Thyroid gland (tissue), 4 donors: ENCODE measurements around the gene DDX21. TPM values are rescaled to one million over a fixed set of nuclear protein-coding genes. Genes with fewer than 3 reads are reported as not detected.
"Not testable (repeated sequence)": the region's sequence is repeated elsewhere in the genome, so short reads cannot be mapped to it uniquely, and the experiment has no call there.

ENCODE experiments used
- DNase-seq, 2 donors: peaks; one replicate each; pipeline ENCODE4 v3.0.0-alpha.2; 2019
- H3K27ac ChIP-seq, 3 donors: fragments of 200-600 bp; sonication (generic); 1 replicate in 2 of 3; 2 replicates in 1 of 3; pipeline ENCODE4 v1.5.1; 2016 to 2019; ENCODE audit warnings: mild to moderate bottlenecking in 1 of 3, moderate library complexity in 1 of 3
- H3K27me3 ChIP-seq: fragments of 200-600 bp; sonication (generic); one replicate; pipeline ENCODE4 v1.5.1; 2019
- H3K36me3 ChIP-seq, 2 donors: fragments of 200-600 bp; sonication (generic); one replicate each; pipeline ENCODE4 v1.5.1; 2016 to 2019
- H3K4me1 ChIP-seq, 2 donors: fragments of 200-600 bp; sonication (generic); one replicate each; pipeline ENCODE4 v1.5.1; 2017 to 2019
- H3K4me3 ChIP-seq, 3 donors: fragments of 200-600 bp; sonication (generic); replicated peaks in 1 of 3; 1 replicate in 2 of 3; 2 replicates in 1 of 3; pipeline ENCODE4 v1.5.1; 2016; ENCODE audit warnings: mild to moderate bottlenecking in 1 of 3
- H3K9me3 ChIP-seq: fragments of 200-600 bp; sonication (generic); one replicate; pipeline ENCODE4 v1.5.1; 2017
- POLR2A ChIP-seq, 2 donors: fragments of 450-650 bp; IDR thresholded peaks; one replicate each; pipeline ENCODE4 v1.6.1; 2017; ENCODE audit warnings: antibody characterized with exemption in 2 of 2, mild to moderate bottlenecking in 2 of 2, moderate library complexity in 1 of 2
- WGBS, 2 donors: methylation state at CpG; one replicate each; pipeline ENCODE4 v1.1.5; 2017; 5-methylcytosine and 5-hydroxymethylcytosine counted together
- intact Hi-C: fragments of 100-400 bp; cut with DNase I; formaldehyde crosslinking; loops from one replicate; pipeline ENCODE4 v1.15.1; 2023
- total RNA-seq, 4 donors: library from RNA; depleted of rRNA; stranded (reverse); fragments of >200 nt; gene quantifications; one replicate each; pipeline ENCODE4 v1.2.3, GENCODE V29; 2016
- TF ChIP-seq, protein P1 (sequence below), 6 experiments: fragments of 200-600 bp in 3 of 6; fragments of 450-650 bp in 3 of 6; sonication (generic) in 3 of 6; IDR thresholded peaks; one replicate each; pipeline ENCODE4 v1.5.1; 2016 to 2019; ENCODE audit warnings: antibody characterized with exemption in 6 of 6, mild to moderate bottlenecking in 2 of 6, inconsistent platforms in 1 of 6, moderate library complexity in 1 of 6

The DDX21 gene
- 10 to 100 TPM; 30.9 to 56.1 (median 38.1) TPM for total RNA-seq

DNA sequence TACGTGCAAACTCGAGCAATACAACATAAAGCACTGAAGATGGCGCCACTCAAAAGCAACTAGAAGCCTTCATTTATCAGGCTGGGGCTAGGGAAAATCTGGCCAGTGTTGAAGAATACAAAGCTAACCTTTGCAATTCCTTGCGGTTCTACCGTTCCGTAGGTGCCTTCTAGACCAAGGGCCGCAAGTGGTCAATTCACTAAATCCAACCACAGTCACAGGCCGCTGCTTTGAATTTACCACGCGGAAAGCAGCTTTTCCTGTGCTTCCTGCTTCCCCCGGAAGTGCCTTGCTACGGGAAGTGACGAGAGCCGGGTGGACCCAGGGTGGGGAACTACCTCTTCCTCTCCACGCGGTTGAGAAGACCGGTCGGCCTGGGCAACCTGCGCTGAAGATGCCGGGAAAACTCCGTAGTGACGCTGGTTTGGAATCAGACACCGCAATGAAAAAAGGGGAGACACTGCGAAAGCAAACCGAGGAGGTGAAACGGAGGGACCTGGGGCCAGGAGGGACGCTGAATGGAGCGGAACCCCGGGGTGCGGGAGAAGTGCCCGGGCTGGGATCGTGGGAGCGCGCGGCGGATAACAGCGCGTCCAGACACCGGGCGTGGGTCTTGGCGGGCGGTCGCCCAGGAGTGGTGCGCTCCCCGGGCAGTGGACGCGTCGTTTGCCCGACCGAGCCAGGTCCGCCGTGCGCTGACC is at the start of gene DDX21:
Gene DDX21 (plus strand): TSS at position 339 of the 701 bp plus-strand sequence. CDS start 56 bp downstream, at position 395.
- Histone ChIP-seq H3K4me3 (peak within 1 kb of the TSS; percentile 38 to 79 (median 71)), H3K36me3 (peaks cover 3 to 6% of the 10 kb centered on the region in 2 donors), H3K9me3 (no peaks in the 10 kb centered on the region), H3K4me1 (peaks cover 0 to 20% of the 10 kb centered on the region in 2 donors), H3K27me3 (no peaks in the 10 kb centered on the region), H3K27ac (peak within 1 kb of the TSS; percentile 47 to 78 (median 69))
- TF ChIP-seq, protein P1, sequence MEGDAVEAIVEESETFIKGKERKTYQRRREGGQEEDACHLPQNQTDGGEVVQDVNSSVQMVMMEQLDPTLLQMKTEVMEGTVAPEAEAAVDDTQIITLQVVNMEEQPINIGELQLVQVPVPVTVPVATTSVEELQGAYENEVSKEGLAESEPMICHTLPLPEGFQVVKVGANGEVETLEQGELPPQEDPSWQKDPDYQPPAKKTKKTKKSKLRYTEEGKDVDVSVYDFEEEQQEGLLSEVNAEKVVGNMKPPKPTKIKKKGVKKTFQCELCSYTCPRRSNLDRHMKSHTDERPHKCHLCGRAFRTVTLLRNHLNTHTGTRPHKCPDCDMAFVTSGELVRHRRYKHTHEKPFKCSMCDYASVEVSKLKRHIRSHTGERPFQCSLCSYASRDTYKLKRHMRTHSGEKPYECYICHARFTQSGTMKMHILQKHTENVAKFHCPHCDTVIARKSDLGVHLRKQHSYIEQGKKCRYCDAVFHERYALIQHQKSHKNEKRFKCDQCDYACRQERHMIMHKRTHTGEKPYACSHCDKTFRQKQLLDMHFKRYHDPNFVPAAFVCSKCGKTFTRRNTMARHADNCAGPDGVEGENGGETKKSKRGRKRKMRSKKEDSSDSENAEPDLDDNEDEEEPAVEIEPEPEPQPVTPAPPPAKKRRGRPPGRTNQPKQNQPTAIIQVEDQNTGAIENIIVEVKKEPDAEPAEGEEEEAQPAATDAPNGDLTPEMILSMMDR (IDR thresholded peaks at IDR 0.05) = peak in 5 of 6 experiments; percentile 27 to 63 (median 56)
- peak in 1 of 2 donors; percentile 68 for TF ChIP-seq POLR2A (IDR thresholded peaks at IDR 0.05)
- WGBS, 2 donors = 1% methylated on average over 38 to 48 of the region's 53 CpGs
- intact Hi-C loops = no loop called here
- DNase-seq = peak; percentile 87 to 93

DNA sequence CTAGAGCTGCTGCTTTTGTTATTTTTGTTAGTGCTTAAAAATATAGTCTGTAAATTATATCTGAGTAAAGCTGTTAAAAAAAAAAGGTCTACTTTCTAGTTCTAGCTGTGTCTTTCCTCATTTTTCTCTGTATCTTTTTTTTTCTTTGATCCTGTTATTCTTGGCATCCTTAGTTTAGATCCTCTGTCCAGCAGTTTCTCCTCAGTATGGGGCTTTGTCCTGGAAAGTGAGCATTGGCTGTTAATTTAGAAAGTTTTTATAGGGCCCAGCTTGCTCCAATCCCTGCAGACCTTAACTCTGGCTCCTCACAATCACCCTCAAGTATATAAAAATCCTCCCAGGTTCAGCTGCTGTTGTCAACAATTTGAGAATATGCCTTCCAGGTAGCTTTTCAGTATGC is 31.4 kb upstream of the DDX21 start:
- no peak for DNase-seq
- H3K27ac ChIP-seq = no peak overlapping the region

DNA sequence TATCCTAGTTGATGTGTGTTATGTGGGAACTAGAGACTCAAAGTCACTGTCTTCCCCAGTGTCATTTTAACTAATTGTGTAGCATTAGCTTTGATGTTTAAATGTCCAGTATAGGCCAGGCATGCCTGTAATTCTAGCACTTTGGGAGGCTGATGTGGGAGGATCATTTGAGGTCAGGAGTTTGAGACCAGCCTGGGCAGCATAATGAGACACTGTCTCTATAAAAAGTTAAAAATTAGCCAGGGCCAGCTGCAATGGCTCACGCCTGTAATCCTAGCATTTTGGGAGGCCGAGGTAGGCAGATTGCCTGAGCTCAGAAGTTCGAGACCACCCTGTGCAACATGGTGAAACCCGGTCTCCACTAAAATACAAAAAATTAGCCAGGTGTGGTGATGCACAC is 30.5 kb upstream of the DDX21 start:
- TF ChIP-seq POLR2A (IDR thresholded peaks at IDR 0.05) = no peak
- TF ChIP-seq, protein P1 (IDR thresholded peaks at IDR 0.05) = no peak
- WGBS, 2 donors = 96 to 98% methylated on average over 4 of the region's 4 CpGs
- peaks cover 0 to 4% of the 10 kb centered on the region in 2 donors for H3K36me3 ChIP-seq

More for the DNA sequence above, 31.4 kb upstream of the DDX21 start:
- intact Hi-C loops = no loop called here
- peaks cover 0 to 3% of the 10 kb centered on the region in 2 donors for H3K4me1 ChIP-seq
- no peaks in the 10 kb centered on the region for H3K27me3 ChIP-seq
- no peak overlapping the region for H3K4me3 ChIP-seq
- no peaks in the 10 kb centered on the region for H3K9me3 ChIP-seq
- TF ChIP-seq, protein P1 (IDR thresholded peaks at IDR 0.05) = no peak
- TF ChIP-seq POLR2A (IDR thresholded peaks at IDR 0.05) = no peak
- peaks cover 0 to 3% of the 10 kb centered on the region in 2 donors for H3K36me3 ChIP-seq

DNA sequence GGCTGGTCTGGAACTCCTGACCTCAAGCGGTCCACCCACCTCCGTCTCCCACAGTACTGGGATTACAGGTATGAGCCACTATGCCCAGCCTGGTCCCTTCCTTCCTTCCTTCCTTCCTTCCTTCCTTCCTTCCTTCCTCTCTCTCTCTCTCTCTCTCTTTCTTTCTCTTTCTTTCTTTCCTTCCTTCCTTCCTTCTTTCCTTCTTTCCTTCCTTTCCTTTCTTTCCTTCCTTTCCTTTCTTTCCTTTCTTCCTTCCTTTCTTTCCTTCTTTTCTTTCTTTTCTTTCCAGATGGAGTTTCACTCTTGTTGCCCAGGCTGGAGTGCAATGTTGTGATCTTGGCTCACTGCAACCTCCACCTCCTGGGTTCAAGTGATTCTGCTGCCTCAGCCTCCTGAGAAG is 26.8 kb upstream of the DDX21 start:
- intact Hi-C loops, H3K4me1 ChIP-seq, H3K36me3 ChIP-seq, H3K27ac ChIP-seq, H3K4me3 ChIP-seq, H3K9me3 ChIP-seq, DNase-seq, H3K27me3 ChIP-seq: not testable (repeated sequence)
- 90 to 98% methylated on average over 2 of the region's 2 CpGs for WGBS, 2 donors

More for the DNA sequence above, 30.5 kb upstream of the DDX21 start:
- DNase-seq = no peak
- Histone ChIP-seq H3K27me3 (no peaks in the 10 kb centered on the region), H3K4me1 (peaks cover 0 to 3% of the 10 kb centered on the region in 2 donors), H3K4me3 (no peak overlapping the region), H3K9me3 (no peaks in the 10 kb centered on the region), H3K27ac (no peak overlapping the region)
- intact Hi-C loops = no loop called here

DNA sequence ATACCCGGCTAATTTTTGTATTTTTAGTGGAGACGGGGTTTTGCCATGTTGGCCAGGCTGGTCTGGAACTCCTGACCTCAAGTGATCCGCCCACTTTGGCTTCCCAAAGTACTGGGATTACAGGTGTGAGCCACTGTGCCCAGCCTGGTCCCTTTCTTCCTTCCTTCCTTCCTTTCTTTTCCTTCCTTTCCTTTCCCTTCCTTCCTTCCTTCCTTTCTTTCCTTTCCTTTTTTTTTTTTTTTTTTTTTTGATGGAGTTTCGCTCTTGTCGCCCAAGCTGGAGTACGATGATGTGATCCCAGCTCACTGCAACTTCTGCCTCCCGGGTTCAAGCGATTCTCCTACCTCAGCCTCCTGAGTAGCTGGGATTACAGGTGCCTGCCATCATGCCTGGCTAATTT is 26.1 kb upstream of the DDX21 start:
- H3K9me3 ChIP-seq, H3K36me3 ChIP-seq, DNase-seq, H3K27ac ChIP-seq, H3K27me3 ChIP-seq, intact Hi-C loops, H3K4me1 ChIP-seq, H3K4me3 ChIP-seq: not testable (repeated sequence)
- 95 to 99% methylated on average over 8 of the region's 8 CpGs for WGBS, 2 donors

DNA sequence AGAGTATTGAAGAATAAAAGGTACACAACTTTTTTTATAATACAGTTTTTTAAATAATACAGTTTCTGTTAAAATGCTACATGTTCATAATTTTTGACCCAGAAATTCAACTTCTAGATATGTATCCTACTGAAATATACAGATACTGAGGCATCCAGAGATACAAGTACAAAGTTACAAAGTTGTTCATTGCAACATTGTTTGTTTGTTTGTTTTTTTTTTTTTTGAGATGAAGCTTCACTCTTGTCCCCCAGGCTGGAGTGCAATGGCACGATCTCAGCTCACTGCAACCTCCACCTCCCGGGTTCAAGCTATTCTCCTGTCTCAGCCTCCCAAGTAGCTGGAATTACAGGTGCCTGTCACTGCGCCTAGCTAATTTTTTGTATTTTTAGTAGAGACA is 23.1 kb upstream of the DDX21 start:
- H3K4me1 ChIP-seq, DNase-seq, H3K27me3 ChIP-seq, H3K9me3 ChIP-seq, H3K27ac ChIP-seq, intact Hi-C loops, H3K4me3 ChIP-seq: not testable (repeated sequence)
- WGBS, 2 donors = 94 to 100% methylated on average over 3 of the region's 3 CpGs
- peaks cover 0 to 25% of the 10 kb centered on the region in 2 donors for H3K36me3 ChIP-seq
